ENCODE measurements around the gene CHSY3. TPM values are rescaled to one million over a fixed set of nuclear protein-coding genes. Genes with fewer than 3 reads are reported as not detected.

The CHSY3 gene
- total RNA-seq, 4 donors from 2014 or later: 1.3 to 2.1 (median 1.5) TPM

GRCh38 chr5:130168211-130168610, 263.9 kb downstream of the CHSY3 start:
- H3K9me3 ChIP-seq: no peaks in the 10 kb centered on the region
- no peak for DNase-seq (ENCODE audit: low spot score in 2 of 2)
- no peaks in the 10 kb centered on the region for H3K4me1 ChIP-seq
- 76% methylated on average over 4 of the region's 4 CpGs for WGBS
- no peak overlapping the region for H3K4me3 ChIP-seq
- H3K27me3 ChIP-seq: no peaks in the 10 kb centered on the region
- no peaks in the 10 kb centered on the region for H3K36me3 ChIP-seq
- H3K27ac ChIP-seq: no peak overlapping the region
- TF ChIP-seq POLR2AphosphoS5 (IDR thresholded peaks at IDR 0.05): no peak

- Histone ChIP-seq H3K36me3 (no peaks in the 10 kb centered on the region), H3K4me3 (no peak overlapping the region), H3K27ac (no peak overlapping the region), H3K27me3 (no peaks in the 10 kb centered on the region), H3K9me3 (peaks cover 5% of the 10 kb centered on the region), H3K4me1 (no peaks in the 10 kb centered on the region)
- DNase-seq (ENCODE audit: low spot score in 2 of 2): no peak
- no peak for TF ChIP-seq CTCF (IDR thresholded peaks at IDR 0.05)
- no peak for TF ChIP-seq EP300 (IDR thresholded peaks at IDR 0.05)
- no peak for TF ChIP-seq POLR2AphosphoS5 (IDR thresholded peaks at IDR 0.05)
- no peak for TF ChIP-seq POLR2A (IDR thresholded peaks at IDR 0.05)
Measured at GRCh38 chr5:130171699-130172098, 267.4 kb downstream of the CHSY3 start.

GRCh38 chr5:130183115-130183514, 278.9 kb downstream of the CHSY3 start:
- Histone ChIP-seq H3K4me3 (no peak overlapping the region), H3K27me3 (no peaks in the 10 kb centered on the region), H3K9me3 (no peaks in the 10 kb centered on the region), H3K4me1 (no peaks in the 10 kb centered on the region), H3K36me3 (no peaks in the 10 kb centered on the region), H3K27ac (no peak overlapping the region)
- DNase-seq (ENCODE audit: low spot score in 2 of 2): no peak
- WGBS: 91% methylated on average over 7 of the region's 7 CpGs
- TF ChIP-seq EP300 (IDR thresholded peaks at IDR 0.05): no peak
- TF ChIP-seq POLR2A (IDR thresholded peaks at IDR 0.05): no peak
- no peak for TF ChIP-seq POLR2AphosphoS5 (IDR thresholded peaks at IDR 0.05)
- no peak for TF ChIP-seq CTCF (IDR thresholded peaks at IDR 0.05)

- no peak overlapping the region for H3K27ac ChIP-seq
- TF ChIP-seq POLR2AphosphoS5 (IDR thresholded peaks at IDR 0.05) (no peak), POLR2A (IDR thresholded peaks at IDR 0.05) (no peak), EP300 (IDR thresholded peaks at IDR 0.05) (no peak), CTCF (IDR thresholded peaks at IDR 0.05) (no peak)
- no peak overlapping the region for H3K4me3 ChIP-seq
- no peaks in the 10 kb centered on the region for H3K4me1 ChIP-seq
- 63% methylated on average over 4 of the region's 4 CpGs for WGBS
- no peak for DNase-seq (ENCODE audit: low spot score in 2 of 2)
- H3K9me3 ChIP-seq: no peaks in the 10 kb centered on the region
- no peaks in the 10 kb centered on the region for H3K27me3 ChIP-seq
- no peaks in the 10 kb centered on the region for H3K36me3 ChIP-seq
Measured at GRCh38 chr5:130189961-130190360, 285.7 kb downstream of the CHSY3 start.

- Histone ChIP-seq H3K4me1 (no peaks in the 10 kb centered on the region), H3K9me3 (no peaks in the 10 kb centered on the region), H3K36me3 (no peaks in the 10 kb centered on the region), H3K27me3 (no peaks in the 10 kb centered on the region), H3K27ac (no peak overlapping the region), H3K4me3 (no peak overlapping the region)
- TF ChIP-seq POLR2AphosphoS5 (IDR thresholded peaks at IDR 0.05): no peak
- no peak for TF ChIP-seq EP300 (IDR thresholded peaks at IDR 0.05)
- TF ChIP-seq POLR2A (IDR thresholded peaks at IDR 0.05): no peak
- no peak for TF ChIP-seq CTCF (IDR thresholded peaks at IDR 0.05)
- 90% methylated on average over 3 of the region's 3 CpGs for WGBS
- DNase-seq (ENCODE audit: low spot score in 2 of 2): no peak
Measured at GRCh38 chr5:130198927-130199326, 294.7 kb downstream of the CHSY3 start.

GRCh38 chr5:130206686-130207085, 302.4 kb downstream of the CHSY3 start:
- TF ChIP-seq EP300 (IDR thresholded peaks at IDR 0.05) (no peak), POLR2A (IDR thresholded peaks at IDR 0.05) (no peak), CTCF (IDR thresholded peaks at IDR 0.05) (no peak), POLR2AphosphoS5 (IDR thresholded peaks at IDR 0.05) (no peak)
- no peak for DNase-seq (ENCODE audit: low spot score in 2 of 2)
- H3K9me3 ChIP-seq: no peaks in the 10 kb centered on the region
- WGBS: 68% methylated on average over 2 of the region's 2 CpGs
- H3K27me3 ChIP-seq: no peaks in the 10 kb centered on the region
- no peaks in the 10 kb centered on the region for H3K4me1 ChIP-seq
- no peak overlapping the region for H3K27ac ChIP-seq
- no peak overlapping the region for H3K4me3 ChIP-seq
- no peaks in the 10 kb centered on the region for H3K36me3 ChIP-seq

Data from suprapubic skin (tissue), 4 donors.